ENCODE data around the gene FHL5.

FHL5 gene

DNA sequence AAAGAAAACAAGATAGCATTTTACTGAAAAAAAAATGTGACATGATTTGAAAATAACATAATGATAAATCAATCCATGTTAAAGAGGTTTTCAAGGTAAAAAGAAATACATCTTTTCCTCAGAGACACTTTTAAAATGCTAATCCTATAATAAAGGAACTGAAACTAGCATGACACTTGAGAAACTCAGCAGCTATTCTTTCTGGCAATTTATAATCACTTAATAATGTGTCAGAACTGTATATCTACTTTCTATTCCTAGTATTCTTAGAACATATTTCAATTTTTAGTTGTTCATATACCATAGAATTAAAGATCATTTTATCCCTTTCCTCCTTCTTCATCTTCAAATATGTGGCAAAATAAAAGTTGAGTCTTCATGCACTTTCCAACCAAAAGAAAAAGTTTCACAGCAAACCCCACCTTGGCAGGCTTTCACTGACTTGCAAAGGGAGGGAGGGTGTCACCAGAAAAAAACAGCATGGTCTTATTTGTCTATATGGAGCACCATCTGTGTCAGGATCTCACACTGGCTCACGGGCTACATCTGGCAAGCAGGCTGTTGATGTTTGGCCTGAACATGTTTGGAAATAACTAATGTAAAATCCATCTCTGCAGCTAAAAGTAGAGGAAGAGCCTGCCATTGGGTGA lies 48.5 kb downstream of the FHL5 start:
- H3K79me1 ChIP-seq (ENCODE audit: low read length), result no peaks in the 10 kb centered on the region
- no peaks in the 10 kb centered on the region for H3K4me1 ChIP-seq (ENCODE audit: control insufficient read depth, low read depth, low read length)
- H3K23ac ChIP-seq (ENCODE audit: low read length), result no peak overlapping the region
- H2BK15ac ChIP-seq (replicated peaks; ENCODE audit: low read depth), result no peak overlapping the region
- no peak overlapping the region for H2BK120ac ChIP-seq (ENCODE audit: low read depth, low read length)
- H3K4ac ChIP-seq (ENCODE audit: low read depth, low read length), result no peak overlapping the region
- no peak overlapping the region for H3K56ac ChIP-seq (ENCODE audit: low read length)
- WGBS (ENCODE audit: extremely low coverage, insufficient coverage, low lambda C conversion rate), result no CpG with 5 or more reads among the region's 1 CpG
- no peak overlapping the region for H3K4me2 ChIP-seq (ENCODE audit: low read length)
- no peak overlapping the region for H3K27ac ChIP-seq (ENCODE audit: low read depth, low read length)
- no peak overlapping the region for H3K9ac ChIP-seq (ENCODE audit: low read length)
- no peak overlapping the region for H2AK5ac ChIP-seq (ENCODE audit: low read length)
- H3K4me3 ChIP-seq (ENCODE audit: low read length), result no peak overlapping the region
- no peaks in the 10 kb centered on the region for H3K27me3 ChIP-seq (ENCODE audit: insufficient read depth, low read length, poor library complexity)
- no peaks in the 10 kb centered on the region for H3K79me2 ChIP-seq (ENCODE audit: control insufficient read depth, insufficient read depth, low read length)
- no peak overlapping the region for H2BK5ac ChIP-seq (ENCODE audit: low read length)
- no peak overlapping the region for H3K18ac ChIP-seq (ENCODE audit: low read length)
- DNase-seq, result no peak
- no peaks in the 10 kb centered on the region for H3K36me3 ChIP-seq (ENCODE audit: control insufficient read depth, insufficient read depth, low read length)
- H4K5ac ChIP-seq (ENCODE audit: low read length), result no peak overlapping the region
- no peak overlapping the region for H4K8ac ChIP-seq (ENCODE audit: low read depth, low read length)

DNA sequence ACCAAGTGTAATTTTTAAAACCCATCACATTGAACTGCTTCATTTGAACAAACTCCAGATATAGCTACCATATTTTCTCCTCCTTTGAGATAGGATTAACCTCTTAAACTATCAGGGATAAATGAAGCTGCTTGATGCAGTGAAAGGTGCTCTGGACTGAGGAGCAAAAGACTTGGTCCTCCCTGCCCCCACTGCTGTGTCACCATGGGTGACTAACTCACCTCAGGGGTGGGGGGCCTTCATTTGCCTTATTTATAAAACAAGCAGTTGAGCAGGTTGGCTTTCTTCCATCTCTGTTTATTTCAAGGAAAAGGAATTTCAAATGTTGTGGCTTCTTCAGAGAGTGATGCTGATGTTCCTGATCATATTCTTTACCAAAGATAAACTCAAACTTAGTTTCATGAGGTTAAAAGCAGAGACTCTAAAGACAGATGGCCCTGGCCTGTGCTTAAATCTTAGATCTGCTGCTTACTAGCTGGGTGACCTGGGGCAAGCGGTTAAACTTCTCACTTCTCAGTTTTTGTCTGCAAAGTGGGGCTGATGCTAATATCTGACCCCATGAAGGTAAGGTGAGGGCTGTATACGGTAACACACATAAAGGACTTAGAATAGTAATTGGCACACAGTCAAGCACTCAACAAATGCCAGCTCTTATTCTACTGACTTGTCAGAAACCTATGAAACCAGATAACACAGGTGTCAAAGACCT lies 50.5 kb downstream of the FHL5 start:
- Histone ChIP-seq H2BK5ac (ENCODE audit: low read length) (no peak overlapping the region), H3K27me3 (ENCODE audit: insufficient read depth, low read length, poor library complexity) (no peaks in the 10 kb centered on the region), H3K36me3 (ENCODE audit: control insufficient read depth, insufficient read depth, low read length) (no peaks in the 10 kb centered on the region), H3K4me1 (ENCODE audit: control insufficient read depth, low read depth, low read length) (no peaks in the 10 kb centered on the region), H2BK15ac (replicated peaks; ENCODE audit: low read depth) (no peak overlapping the region), H4K8ac (ENCODE audit: low read depth, low read length) (no peak overlapping the region), H3K4me3 (ENCODE audit: low read length) (no peak overlapping the region), H3K18ac (ENCODE audit: low read length) (no peak overlapping the region), H3K9ac (ENCODE audit: low read length) (no peak overlapping the region), H3K79me1 (ENCODE audit: low read length) (no peaks in the 10 kb centered on the region), H3K4ac (ENCODE audit: low read depth, low read length) (no peak overlapping the region), H3K79me2 (ENCODE audit: control insufficient read depth, insufficient read depth, low read length) (no peaks in the 10 kb centered on the region), H4K5ac (ENCODE audit: low read length) (no peak overlapping the region), H3K4me2 (ENCODE audit: low read length) (no peak overlapping the region), H3K27ac (ENCODE audit: low read depth, low read length) (no peak overlapping the region), H3K23ac (ENCODE audit: low read length) (no peak overlapping the region), H3K56ac (ENCODE audit: low read length) (no peak overlapping the region), H2AK5ac (ENCODE audit: low read length) (no peak overlapping the region), H2BK120ac (ENCODE audit: low read depth, low read length) (no peak overlapping the region)
- no CpG with 5 or more reads among the region's 2 CpGs for WGBS (ENCODE audit: extremely low coverage, insufficient coverage, low lambda C conversion rate)
- DNase-seq, result peak; percentile 4

DNA sequence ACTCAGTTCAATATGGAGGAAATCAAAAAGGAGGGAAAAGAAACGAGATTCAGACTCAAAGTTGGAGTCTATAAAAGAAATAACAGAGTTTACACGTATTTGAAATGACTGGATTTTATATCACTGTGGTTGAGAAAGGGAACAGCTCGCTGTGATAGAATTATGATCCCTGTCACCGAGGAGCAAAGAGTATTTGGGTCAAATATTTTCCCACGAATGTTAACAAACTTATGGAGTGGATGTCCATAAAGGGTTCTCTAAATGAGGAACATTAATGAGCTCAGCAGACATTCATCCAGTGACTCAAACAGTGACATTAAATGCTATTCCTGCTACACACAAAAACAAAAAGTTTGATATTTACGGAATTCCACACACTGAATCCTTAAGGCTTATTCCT lies 57.9 kb downstream of the FHL5 start:
- Histone ChIP-seq H2BK15ac (replicated peaks; ENCODE audit: low read depth) (no peak overlapping the region), H3K4me1 (ENCODE audit: control insufficient read depth, low read depth, low read length) (no peaks in the 10 kb centered on the region), H3K4me3 (ENCODE audit: low read length) (no peak overlapping the region), H3K27ac (ENCODE audit: low read depth, low read length) (no peak overlapping the region), H3K23ac (ENCODE audit: low read length) (no peak overlapping the region), H3K79me1 (ENCODE audit: low read length) (no peaks in the 10 kb centered on the region), H2BK120ac (ENCODE audit: low read depth, low read length) (no peak overlapping the region), H3K36me3 (ENCODE audit: control insufficient read depth, insufficient read depth, low read length) (no peaks in the 10 kb centered on the region), H3K18ac (ENCODE audit: low read length) (no peak overlapping the region), H2BK5ac (ENCODE audit: low read length) (no peak overlapping the region), H4K5ac (ENCODE audit: low read length) (no peak overlapping the region), H4K8ac (ENCODE audit: low read depth, low read length) (no peak overlapping the region), H3K79me2 (ENCODE audit: control insufficient read depth, insufficient read depth, low read length) (no peaks in the 10 kb centered on the region), H3K4ac (ENCODE audit: low read depth, low read length) (no peak overlapping the region), H3K27me3 (ENCODE audit: insufficient read depth, low read length, poor library complexity) (no peaks in the 10 kb centered on the region), H3K4me2 (ENCODE audit: low read length) (no peak overlapping the region), H3K56ac (ENCODE audit: low read length) (no peak overlapping the region), H3K9ac (ENCODE audit: low read length) (no peak overlapping the region), H2AK5ac (ENCODE audit: low read length) (no peak overlapping the region)
- WGBS (ENCODE audit: extremely low coverage, insufficient coverage, low lambda C conversion rate), result no CpG with 5 or more reads among the region's 6 CpGs
- no peak for DNase-seq

DNA sequence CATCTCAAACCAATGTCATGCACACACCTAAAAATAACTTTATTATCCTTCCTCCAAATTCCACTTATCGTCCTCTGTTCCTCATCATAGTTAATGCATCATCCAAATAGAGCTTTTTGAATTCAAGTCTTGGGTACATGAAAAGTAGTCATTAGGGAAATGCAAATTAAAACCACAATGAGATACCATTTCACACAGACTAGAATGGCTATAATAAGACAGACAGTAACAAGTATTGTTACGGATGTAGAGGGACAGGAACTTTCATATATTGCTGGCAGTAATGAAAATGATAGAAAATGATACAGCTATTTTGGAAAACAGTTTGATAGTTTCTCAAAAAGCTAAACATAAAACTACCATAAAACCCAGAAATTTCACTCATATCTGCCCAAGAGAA lies 59.1 kb downstream of the FHL5 start:
- H3K27me3 ChIP-seq (ENCODE audit: insufficient read depth, low read length, poor library complexity), result no peaks in the 10 kb centered on the region
- DNase-seq, result no peak
- no peaks in the 10 kb centered on the region for H3K4me1 ChIP-seq (ENCODE audit: control insufficient read depth, low read depth, low read length)

DNA sequence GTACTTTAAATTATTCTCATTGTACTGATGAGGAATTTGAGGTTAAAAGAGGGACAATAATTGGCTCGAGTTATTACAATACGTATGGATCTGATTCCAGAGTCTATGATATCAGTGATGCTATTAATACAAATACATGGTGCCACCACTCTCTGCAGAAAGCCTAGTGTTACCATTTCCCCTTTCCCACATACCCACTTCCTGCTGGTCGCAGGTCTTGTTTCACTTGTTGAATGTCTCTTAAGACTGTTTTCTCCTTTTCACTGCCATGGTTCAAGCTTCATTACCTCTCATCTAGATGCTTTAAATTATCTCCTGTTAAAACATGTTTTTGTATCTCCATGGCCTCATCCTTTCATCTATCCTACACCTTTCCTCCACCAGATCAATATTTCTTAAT lies 62.0 kb downstream of the FHL5 start:
- DNase-seq, result no peak
- no peak overlapping the region for H2BK120ac ChIP-seq (ENCODE audit: low read depth, low read length)
- H3K79me1 ChIP-seq (ENCODE audit: low read length), result no peaks in the 10 kb centered on the region
- H3K27ac ChIP-seq (ENCODE audit: low read depth, low read length), result no peak overlapping the region
- H3K79me2 ChIP-seq (ENCODE audit: control insufficient read depth, insufficient read depth, low read length), result no peaks in the 10 kb centered on the region
- H3K9ac ChIP-seq (ENCODE audit: low read length), result no peak overlapping the region
- H3K18ac ChIP-seq (ENCODE audit: low read length), result no peak overlapping the region
- H2BK5ac ChIP-seq (ENCODE audit: low read length), result no peak overlapping the region
- H3K27me3 ChIP-seq (ENCODE audit: insufficient read depth, low read length, poor library complexity), result no peaks in the 10 kb centered on the region
- no peak overlapping the region for H2AK5ac ChIP-seq (ENCODE audit: low read length)
- no peak overlapping the region for H2BK15ac ChIP-seq (replicated peaks; ENCODE audit: low read depth)
- no CpG with 5 or more reads among the region's 3 CpGs for WGBS (ENCODE audit: extremely low coverage, insufficient coverage, low lambda C conversion rate)
- no peak overlapping the region for H3K4me2 ChIP-seq (ENCODE audit: low read length)
- H3K23ac ChIP-seq (ENCODE audit: low read length), result no peak overlapping the region
- H3K36me3 ChIP-seq (ENCODE audit: control insufficient read depth, insufficient read depth, low read length), result no peaks in the 10 kb centered on the region
- H3K4me3 ChIP-seq (ENCODE audit: low read length), result no peak overlapping the region
- no peak overlapping the region for H3K4ac ChIP-seq (ENCODE audit: low read depth, low read length)
- H3K56ac ChIP-seq (ENCODE audit: low read length), result no peak overlapping the region
- H4K5ac ChIP-seq (ENCODE audit: low read length), result no peak overlapping the region
- H4K8ac ChIP-seq (ENCODE audit: low read depth, low read length), result no peak overlapping the region
- no peaks in the 10 kb centered on the region for H3K4me1 ChIP-seq (ENCODE audit: control insufficient read depth, low read depth, low read length)

More for the DNA sequence above, 59.1 kb downstream of the FHL5 start:
- no peak overlapping the region for H2BK15ac ChIP-seq (replicated peaks; ENCODE audit: low read depth)
- no peak overlapping the region for H3K4me3 ChIP-seq (ENCODE audit: low read length)
- H2BK120ac ChIP-seq (ENCODE audit: low read depth, low read length), result no peak overlapping the region
- H2BK5ac ChIP-seq (ENCODE audit: low read length), result no peak overlapping the region
- H3K56ac ChIP-seq (ENCODE audit: low read length), result no peak overlapping the region
- no peaks in the 10 kb centered on the region for H3K79me1 ChIP-seq (ENCODE audit: low read length)
- no peak overlapping the region for H3K4ac ChIP-seq (ENCODE audit: low read depth, low read length)
- 100% methylated on average over 1 of the region's 2 CpGs for WGBS (ENCODE audit: extremely low coverage, insufficient coverage, low lambda C conversion rate)
- no peaks in the 10 kb centered on the region for H3K36me3 ChIP-seq (ENCODE audit: control insufficient read depth, insufficient read depth, low read length)
- H3K4me2 ChIP-seq (ENCODE audit: low read length), result no peak overlapping the region
- no peak overlapping the region for H3K23ac ChIP-seq (ENCODE audit: low read length)
- H3K79me2 ChIP-seq (ENCODE audit: control insufficient read depth, insufficient read depth, low read length), result no peaks in the 10 kb centered on the region
- H4K8ac ChIP-seq (ENCODE audit: low read depth, low read length), result no peak overlapping the region
- H4K5ac ChIP-seq (ENCODE audit: low read length), result no peak overlapping the region
- H3K27ac ChIP-seq (ENCODE audit: low read depth, low read length), result no peak overlapping the region
- H3K18ac ChIP-seq (ENCODE audit: low read length), result no peak overlapping the region
- no peak overlapping the region for H3K9ac ChIP-seq (ENCODE audit: low read length)
- no peak overlapping the region for H2AK5ac ChIP-seq (ENCODE audit: low read length)

Measured in mesendoderm (in vitro differentiated cells).